NCI-H2227 (cell line): Measurements from ENCODE around the gene LGR6.

Experiments
- DNase-seq: peaks from one replicate; lab custom pipeline; 2025; ENCODE audit not compliant: unreplicated experiment; lab: John Stamatoyannopoulos, UW

The LGR6 gene

GRCh38 chr1:202283379-202283844 lies 89.8 kb downstream of the LGR6 start:
- peak; percentile 22 for DNase-seq

DNA sequence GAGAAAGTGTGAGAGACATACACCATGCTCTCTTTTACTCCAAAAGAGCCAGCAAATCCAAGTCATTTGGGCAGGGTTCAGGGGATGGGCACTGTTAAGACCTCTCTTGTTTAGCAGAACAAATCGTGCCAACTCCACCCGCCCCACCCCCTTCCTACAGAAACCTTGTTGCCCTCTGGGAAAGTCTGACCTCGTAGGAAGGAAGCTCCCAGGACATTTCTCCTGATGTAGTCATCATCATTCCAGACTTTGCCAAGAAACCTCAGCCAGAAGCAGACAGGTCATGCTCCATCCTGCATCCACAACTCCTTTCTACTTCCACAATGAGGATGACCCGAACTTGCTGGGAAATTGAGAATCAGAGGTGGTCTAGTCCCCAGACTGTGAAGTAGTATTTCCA lies 90.4 kb downstream of the LGR6 start:
- no peak for DNase-seq

GRCh38 chr1:202285908-202286307 lies 92.3 kb downstream of the LGR6 start:
- DNase-seq, result no peak

DNA sequence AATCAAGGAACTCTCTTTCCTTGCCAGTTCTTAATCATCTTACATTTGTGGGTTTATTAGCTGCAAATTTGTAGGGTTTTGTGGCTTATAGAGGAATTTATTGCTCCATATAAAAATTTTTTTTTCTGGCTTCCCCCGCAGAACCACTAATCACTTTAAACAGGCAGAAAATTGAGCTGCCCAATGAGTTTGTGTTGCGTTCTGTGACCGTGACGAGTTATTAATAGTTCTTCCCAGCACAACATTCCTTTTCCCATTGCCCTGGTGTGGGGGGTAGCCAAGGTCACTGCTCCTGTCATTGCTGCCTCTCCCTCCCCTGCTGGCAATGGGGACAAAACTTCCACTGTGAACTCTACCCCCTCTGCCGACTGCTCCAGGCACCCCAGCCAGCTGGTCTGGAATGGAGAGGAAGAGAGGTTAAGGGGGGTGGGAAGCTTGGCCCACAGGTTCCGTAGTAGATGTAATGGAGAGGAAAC lies 93.1 kb downstream of the LGR6 start:
- DNase-seq, result no peak

DNA sequence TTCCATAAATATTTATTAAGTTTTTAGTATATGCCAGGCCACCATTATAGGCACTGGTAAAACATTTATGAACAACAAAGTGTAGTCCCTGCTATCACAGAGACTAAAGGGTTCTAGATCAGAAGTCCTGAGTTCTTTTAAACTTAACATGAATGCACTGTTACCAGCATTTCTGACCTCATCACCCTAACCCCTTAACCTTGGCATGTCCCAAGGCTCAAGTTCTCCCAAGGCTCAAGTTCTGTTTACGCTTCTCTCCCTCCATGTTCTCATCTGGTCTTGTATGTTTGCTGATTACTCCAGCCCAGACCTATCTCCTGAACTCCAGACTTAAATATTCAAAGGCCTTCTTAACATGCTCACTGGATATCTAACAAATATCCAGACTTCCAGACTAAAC lies 93.6 kb downstream of the LGR6 start:
- DNase-seq, result no peak

DNA sequence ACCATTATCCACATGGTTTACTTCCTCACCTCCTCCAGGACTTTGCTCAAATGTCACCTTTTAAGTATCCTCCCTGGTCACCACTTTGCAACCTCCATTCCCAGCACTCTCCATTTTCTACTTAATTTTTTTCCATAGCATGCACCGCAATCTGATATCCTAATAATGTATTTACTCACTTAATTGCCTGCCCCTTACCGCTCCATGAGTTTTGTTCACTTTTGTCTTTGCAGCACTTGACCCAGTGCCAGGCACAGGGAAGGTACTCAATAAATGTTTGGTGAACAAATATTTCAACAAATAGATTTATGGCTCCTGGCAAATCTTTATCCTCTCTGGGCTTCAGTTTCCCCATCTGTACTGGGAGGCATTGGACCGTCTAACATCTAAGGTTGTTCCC lies 94.6 kb downstream of the LGR6 start:
- no peak for DNase-seq

- DNase-seq, result no peak
These were observed 95.4 kb downstream of the LGR6 start for GRCh38 chr1:202289009-202289408.

DNA sequence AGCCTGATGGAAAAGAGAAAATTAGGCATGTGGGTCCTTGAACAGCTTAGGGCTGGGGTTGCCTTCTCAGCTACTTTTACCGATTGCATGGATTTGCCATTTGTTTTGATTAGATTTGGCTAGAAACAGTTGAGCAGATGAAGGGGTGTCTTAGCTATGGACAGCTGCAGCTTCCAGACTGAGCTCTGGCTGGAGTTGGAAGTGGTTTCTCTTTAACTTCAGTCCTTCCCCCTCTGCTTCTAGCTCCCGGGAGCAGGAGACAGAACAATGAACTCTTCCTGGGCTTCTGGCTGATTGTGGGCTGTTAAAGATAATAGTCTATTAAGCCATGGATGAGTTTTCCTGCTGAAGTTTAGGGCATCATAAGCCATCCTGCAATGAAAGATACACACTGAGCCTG lies 97.4 kb downstream of the LGR6 start:
- DNase-seq, result peak; percentile 37

DNA sequence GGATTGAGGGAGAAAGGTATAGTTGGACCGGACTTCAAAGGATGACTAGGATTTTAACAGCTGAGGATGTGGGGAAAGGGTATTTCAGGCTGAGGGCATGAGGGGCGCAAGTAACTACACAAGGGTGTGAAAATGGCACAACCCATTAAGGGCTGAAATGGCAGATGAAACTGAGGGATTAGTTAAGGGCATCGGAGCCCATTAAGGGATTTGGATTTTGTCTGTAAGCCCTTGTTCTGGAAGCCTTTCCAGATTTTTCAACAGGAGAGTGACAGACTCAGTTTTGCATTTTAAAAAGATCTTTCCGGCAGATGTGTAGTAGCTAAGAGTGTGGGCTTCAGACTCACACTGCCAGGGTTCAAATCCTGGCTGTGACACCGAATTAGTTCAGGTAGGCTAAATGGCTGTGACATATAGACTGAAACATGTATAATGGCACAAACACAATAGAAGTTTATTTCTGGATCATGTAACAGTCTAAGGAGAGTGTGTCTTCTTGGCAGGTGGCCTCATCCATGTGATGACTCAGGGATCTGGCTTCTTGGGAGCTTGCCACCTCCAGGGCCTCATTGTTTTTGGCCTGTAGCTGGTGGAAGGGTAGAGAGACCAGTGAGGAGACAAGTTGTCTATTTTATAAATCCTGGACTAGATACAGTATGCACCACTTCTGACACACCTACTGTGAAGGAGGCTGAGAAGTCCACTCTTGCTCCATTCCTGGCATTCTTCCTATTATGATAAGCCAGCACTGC lies 98.5 kb downstream of the LGR6 start:
- no peak for DNase-seq

GRCh38 chr1:202292773-202293172 lies 99.2 kb downstream of the LGR6 start:
- no peak for DNase-seq

GRCh38 chr1:202293569-202293968 lies 100.0 kb downstream of the LGR6 start:
- DNase-seq, result no peak

DNA sequence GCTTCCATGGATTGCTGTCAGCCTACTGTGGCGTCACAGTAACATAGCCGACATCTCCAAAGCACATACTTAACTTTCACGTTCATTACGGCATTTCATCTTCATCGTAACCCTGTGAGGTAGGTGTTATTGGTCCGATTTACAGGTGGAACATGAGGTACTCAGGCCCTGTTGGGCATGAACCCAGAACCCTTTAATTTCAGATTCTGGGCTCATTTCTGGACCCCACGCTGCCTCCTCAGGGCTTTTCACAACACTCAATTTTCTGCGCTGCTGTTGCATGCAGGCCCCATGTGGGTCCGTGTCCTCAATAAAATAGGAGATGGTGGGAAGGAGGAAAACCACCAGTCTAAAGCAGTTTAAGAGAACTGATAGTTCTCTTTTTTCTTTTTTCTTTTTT lies 108.6 kb downstream of the LGR6 start:
- no peak for DNase-seq

DNA sequence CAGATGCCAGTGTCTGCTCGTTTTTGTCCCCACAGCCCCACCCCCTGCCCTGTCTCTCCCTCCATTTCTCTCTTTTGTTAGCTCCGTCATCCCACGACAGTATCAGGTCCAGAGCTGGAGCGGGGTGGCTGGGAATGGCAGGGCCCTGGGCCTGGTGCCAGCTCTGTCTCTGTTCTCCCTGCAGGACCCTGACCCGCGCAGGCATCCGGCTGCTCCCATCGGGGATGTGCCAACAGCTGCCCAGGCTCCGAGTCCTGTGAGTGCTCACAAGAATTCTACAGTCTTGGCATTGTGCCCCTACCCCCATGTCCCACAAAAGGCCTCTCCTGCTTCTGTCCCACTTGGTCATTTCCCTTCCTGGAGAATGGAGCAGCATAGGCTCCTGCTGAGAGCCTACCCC lies 110.8 kb downstream of the LGR6 start:
- no peak for DNase-seq

- no peak for DNase-seq
These were observed 111.6 kb downstream of the LGR6 start for GRCh38 chr1:202305168-202305567.

GRCh38 chr1:202306535-202307345 lies 113.1 kb downstream of the LGR6 start:
- DNase-seq, result no peak

GRCh38 chr1:202310071-202310725 lies 116.6 kb downstream of the LGR6 start:
- no peak for DNase-seq

DNA sequence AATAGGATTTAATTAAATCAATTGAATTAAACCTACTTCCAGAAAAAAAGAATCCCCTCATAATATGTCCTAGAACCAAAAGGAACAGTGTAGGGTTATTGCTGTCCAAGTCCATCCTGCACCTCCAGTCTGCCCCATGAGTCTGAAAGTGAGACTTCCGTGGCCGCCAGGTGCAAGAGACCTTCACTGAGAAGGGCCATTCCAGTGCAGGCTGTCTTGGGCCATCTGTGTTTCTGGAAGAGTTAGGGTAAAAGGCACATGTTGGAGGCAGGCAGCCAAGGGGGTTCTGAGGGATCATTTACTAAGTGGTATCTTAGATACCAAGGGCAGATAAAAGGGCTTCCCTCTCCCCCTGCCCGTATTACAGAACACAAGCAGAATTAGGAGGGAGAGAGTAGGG lies 117.1 kb downstream of the LGR6 start:
- no peak for DNase-seq

- DNase-seq, result no peak
These were observed 118.5 kb downstream of the LGR6 start for GRCh38 chr1:202311875-202312635.

DNA sequence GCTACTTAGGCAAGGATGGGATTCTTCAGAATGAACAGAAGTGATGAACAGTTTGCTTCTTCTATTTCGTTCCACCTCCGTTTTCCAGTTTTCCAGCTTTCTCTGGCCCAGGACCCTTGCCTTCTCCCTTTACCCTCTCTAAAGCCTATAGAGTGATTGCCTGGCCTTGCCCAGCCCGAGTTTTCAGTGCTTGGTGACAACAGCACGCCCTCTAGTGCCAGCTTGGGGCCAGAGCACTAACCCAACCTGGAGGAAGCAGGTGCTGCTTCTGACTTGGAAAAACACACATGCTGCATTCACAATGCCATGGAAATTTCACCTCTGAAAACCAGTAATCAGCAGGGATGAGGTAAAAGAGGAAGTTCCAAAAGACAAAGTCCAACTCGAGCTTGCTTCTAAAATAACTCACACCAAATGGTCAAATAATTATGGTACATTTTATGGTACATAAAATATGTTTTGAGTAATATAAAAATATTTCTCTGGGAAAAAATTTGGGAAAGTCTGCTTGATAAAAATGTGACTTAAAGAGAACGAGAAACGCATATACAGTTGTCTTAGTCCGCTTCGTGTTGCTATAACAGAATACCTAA lies 122.1 kb downstream of the LGR6 start:
- DNase-seq, result peak; percentile 85

GRCh38 chr1:202316186-202316585 lies 122.6 kb downstream of the LGR6 start:
- no peak for DNase-seq
